A549 (cell line): ENCODE data around the gene LIMS1. TPM values are rescaled to one million over a fixed set of nuclear protein-coding genes. Genes with fewer than 3 reads are reported as not detected.

Experiments
- ATAC-seq, 2 experiments: fragments of 200-7000 bp in 1 of 2; fragments of >200 bp in 1 of 2; cut with Nextera tagmentation in 1 of 2; cut with Tn5 transposase in 1 of 2; 3 replicates each; pipeline versions ENCODE4 v1.8.0 to v1.9.1; 2018 to 2020; ENCODE audit warnings: mild to moderate bottlenecking in 1 of 2, moderate library complexity in 1 of 2
- CTCF ChIA-PET: fragments of 300-600 bp; sonication (Branson Sonifier 250); formaldehyde crosslinking; extraction: SDS; loops from one replicate; lab custom pipeline; 2021; ENCODE audit warnings: antibody characterized with exemption, inconsistent platforms; lab: Yijun Ruan, JAX
- POLR2A ChIA-PET: fragments of 350-600 bp; formaldehyde crosslinking; extraction: SDS; loops from one replicate; lab custom pipeline; 2021; ENCODE audit warnings: antibody characterized with exemption, inconsistent platforms; lab: Yijun Ruan, JAX
- DNase-seq, 2 experiments: peaks; one replicate each; pipeline versions ENCODE4 v3.0.0 to v3.0.0-alpha.2; 2011 to 2016; ENCODE audit warnings: low read depth in 1 of 2, low spot score in 1 of 2
- FAIRE-seq: peaks from 2 replicates; lab custom pipeline; 2011; peaks lifted over from hg19 to GRCh38; lab: Jason Lieb, UNC
- H3K27ac ChIP-seq, 2 experiments: fragments of >200 bp; sonication (Bioruptor Twin); formaldehyde crosslinking; 3 replicates each; pipeline ENCODE4 v1.5.1; 2016 to 2017
- H3K4me1 ChIP-seq: fragments of >200 bp; sonication (Bioruptor Twin); formaldehyde crosslinking; 3 replicates; pipeline ENCODE4 v1.6.1; 2016
- H3K4me2 ChIP-seq: fragments of >200 bp; sonication (Bioruptor Twin); formaldehyde crosslinking; 3 replicates; pipeline ENCODE4 v1.6.1; 2016
- H3K4me3 ChIP-seq: fragments of >200 bp; sonication (Bioruptor Twin); formaldehyde crosslinking; 3 replicates; pipeline ENCODE4 v1.5.1; 2016
- H3K9me3 ChIP-seq: fragments of >200 bp; sonication (Bioruptor Twin); formaldehyde crosslinking; 3 replicates; pipeline ENCODE4 v1.6.1; 2016
- CBX8 ChIP-seq: fragments of 200-600 bp; sonication (generic); IDR thresholded peaks from 2 replicates; pipeline ENCODE4 v1.6.1; 2016
- FOSB ChIP-seq: fragments of 250-450 bp; sonication (Bioruptor Pico); IDR thresholded peaks from 2 replicates; pipeline ENCODE4 v1.5.0; 2020; ENCODE audit warnings: mild to moderate bottlenecking, moderate library complexity
- GATA3 ChIP-seq: IDR thresholded peaks from 2 replicates; pipeline ENCODE4 v1.6.1; 2012; ENCODE audit warnings: borderline replicate concordance
- HOXA7 ChIP-seq: fragments of 250-450 bp; sonication (Bioruptor Pico); IDR thresholded peaks from 2 replicates; pipeline ENCODE4 v1.5.0; 2020; ENCODE audit warnings: mild to moderate bottlenecking, moderate library complexity
- JUN ChIP-seq, 2 experiments: fragments of >200 bp; sonication (Bioruptor Twin); formaldehyde crosslinking; IDR thresholded peaks; 2 replicates in 1 of 2; 3 replicates in 1 of 2; pipeline ENCODE4 v1.6.1; 2016 to 2017
- MAFK ChIP-seq: fragments of 450-650 bp; IDR thresholded peaks from 2 replicates; pipeline ENCODE4 v1.6.1; 2014; ENCODE audit not compliant: partially characterized antibody
- MYC ChIP-seq: IDR thresholded peaks from 2 replicates; pipeline ENCODE4 v1.6.1; 2012; ENCODE audit warnings: mild to moderate bottlenecking, inconsistent platforms, low read length, improper control_type of control experiment, borderline replicate concordance
- NPAS2 ChIP-seq: fragments of 250-450 bp; sonication (Bioruptor Pico); IDR thresholded peaks from 2 replicates; pipeline ENCODE4 v1.8.0; 2022; ENCODE audit warnings: mild to moderate bottlenecking, moderate library complexity, borderline replicate concordance
- PHF8 ChIP-seq: fragments of 200-600 bp; sonication (generic); IDR thresholded peaks from 2 replicates; pipeline ENCODE4 v1.6.1; 2016; ENCODE audit warnings: low read depth, mild to moderate bottlenecking, antibody characterized with exemption, moderate library complexity, borderline replicate concordance
- ZNF302 ChIP-seq: fragments of 250-450 bp; sonication (Bioruptor Pico); IDR thresholded peaks from 2 replicates; pipeline ENCODE4 v1.9.0; 2021; ENCODE audit warnings: inconsistent platforms, mild to moderate bottlenecking, moderate library complexity
- WGBS: methylation state at CpG from one replicate; pipeline ENCODE4 v1.1.6; 2017; ENCODE audit errors: missing lambda C conversion rate; 5-methylcytosine and 5-hydroxymethylcytosine counted together
- polyA plus RNA-seq, 4 experiments: library from polyadenylated mRNA; depleted of rRNA in 3 of 4; stranded (reverse); fragments of >200 nt; fragmentation: RNase III in 1 of 4; extraction: RNeasy Plus Mini Kit Qiagen cat#74134 plus additional on column Dnase treatment in 1 of 4; gene quantifications; 2 replicates in 3 of 4; 3 replicates in 1 of 4; pipeline ENCODE4 v1.2.3, GENCODE V29; 2011 to 2017
- TF ChIP-seq, protein P1 (sequence below): fragments of 250-450 bp; sonication (Bioruptor Pico); IDR thresholded peaks from 2 replicates; pipeline ENCODE4 v1.5.0; 2020; ENCODE audit warnings: low read depth, mild to moderate bottlenecking, moderate library complexity
- TF ChIP-seq, protein P2 (sequence below): IDR thresholded peaks from 2 replicates; pipeline ENCODE4 v1.6.1; 2012
- TF ChIP-seq, protein P3 (sequence below): IDR thresholded peaks from 2 replicates; pipeline ENCODE4 v1.6.1; 2012; ENCODE audit warnings: low read depth, borderline replicate concordance

LIMS1 gene
- polyA plus RNA-seq, 2 of the 4 experiments (the other 2 are of a cell fraction): 40.0 to 94.1 TPM

DNA sequence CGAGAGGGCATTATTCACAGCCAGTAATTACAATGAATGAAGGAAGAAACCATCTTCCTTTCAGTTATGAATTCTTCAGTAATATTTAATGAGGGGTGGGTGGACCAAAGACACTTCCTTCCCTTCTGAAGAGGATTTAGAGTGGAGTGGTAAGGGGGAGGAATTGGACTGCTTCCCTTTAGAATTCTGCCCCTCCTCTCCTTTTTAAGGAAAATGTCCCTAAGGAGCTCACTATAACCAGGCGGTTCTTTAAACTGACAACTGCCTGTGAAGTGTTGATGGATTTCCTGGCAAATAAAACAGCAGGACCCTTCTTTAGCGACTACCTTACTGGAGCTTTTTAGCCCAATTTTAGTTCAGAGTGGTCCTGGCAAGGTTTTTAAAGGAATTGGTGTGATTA is 86.4 kb downstream of the LIMS1 start:
- no peak for TF ChIP-seq CBX8
- TF ChIP-seq MYC: no peak
- no peak for TF ChIP-seq GATA3
- no peak for TF ChIP-seq ZNF302 (CRISPR knock-in tag)
- TF ChIP-seq, all 56 proteins: peak for 0
- DNase-seq (no peak), ATAC-seq (peak in 1 of 2 experiments; percentile 28; a peak in 4 of 6 replicates), FAIRE-seq (no peak)
- ChIA-PET CTCF (interaction anchor here (0.5 to 8.8 kb wide), 5 partner anchors 8 to 304 kb away, joined by 3 to 107 read pairs (median 3); no protein-coding TSS in a partner anchor), POLR2A (interaction anchor here (0.9 to 1.2 kb wide), 3 partner anchors 12 to 87 kb away, joined by 3 to 4 read pairs (median 3); no protein-coding TSS in a partner anchor)
- H3K4me3 ChIP-seq: no peak overlapping the region
- no peaks in the 10 kb centered on the region for H3K9me3 ChIP-seq
- peak overlapping the region; percentile 80 for H3K4me2 ChIP-seq
- 55% methylated on average over 3 of the region's 3 CpGs for WGBS
- peaks cover 60% of the 10 kb centered on the region for H3K4me1 ChIP-seq
- H3K27ac ChIP-seq: peak overlapping the region; percentile 65 to 83

DNA sequence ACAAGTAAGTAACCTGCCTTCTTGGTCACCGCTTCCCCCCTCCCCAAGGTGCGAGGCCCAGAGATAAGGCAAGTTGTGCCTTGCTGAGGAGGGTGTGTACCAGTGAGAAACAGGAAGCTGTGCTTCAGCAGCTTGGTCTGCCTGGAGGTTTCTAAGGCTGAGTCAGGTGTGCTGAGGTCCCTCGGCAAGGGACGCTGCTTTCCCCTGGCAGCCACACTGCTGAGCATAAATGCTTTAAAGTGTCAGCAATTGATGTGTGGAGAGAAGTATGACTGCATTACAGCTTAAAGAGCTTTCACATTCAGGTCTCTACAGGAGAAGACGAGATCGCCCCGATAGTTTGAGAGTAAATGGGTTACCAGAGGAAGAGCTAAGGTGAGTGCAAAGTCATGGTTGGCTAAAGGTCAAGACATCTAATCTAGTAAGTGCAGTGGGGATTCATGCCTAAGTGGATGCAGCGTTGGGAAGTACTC is 86.9 kb downstream of the LIMS1 start:
- H3K4me1 ChIP-seq: peaks cover 58% of the 10 kb centered on the region

DNA sequence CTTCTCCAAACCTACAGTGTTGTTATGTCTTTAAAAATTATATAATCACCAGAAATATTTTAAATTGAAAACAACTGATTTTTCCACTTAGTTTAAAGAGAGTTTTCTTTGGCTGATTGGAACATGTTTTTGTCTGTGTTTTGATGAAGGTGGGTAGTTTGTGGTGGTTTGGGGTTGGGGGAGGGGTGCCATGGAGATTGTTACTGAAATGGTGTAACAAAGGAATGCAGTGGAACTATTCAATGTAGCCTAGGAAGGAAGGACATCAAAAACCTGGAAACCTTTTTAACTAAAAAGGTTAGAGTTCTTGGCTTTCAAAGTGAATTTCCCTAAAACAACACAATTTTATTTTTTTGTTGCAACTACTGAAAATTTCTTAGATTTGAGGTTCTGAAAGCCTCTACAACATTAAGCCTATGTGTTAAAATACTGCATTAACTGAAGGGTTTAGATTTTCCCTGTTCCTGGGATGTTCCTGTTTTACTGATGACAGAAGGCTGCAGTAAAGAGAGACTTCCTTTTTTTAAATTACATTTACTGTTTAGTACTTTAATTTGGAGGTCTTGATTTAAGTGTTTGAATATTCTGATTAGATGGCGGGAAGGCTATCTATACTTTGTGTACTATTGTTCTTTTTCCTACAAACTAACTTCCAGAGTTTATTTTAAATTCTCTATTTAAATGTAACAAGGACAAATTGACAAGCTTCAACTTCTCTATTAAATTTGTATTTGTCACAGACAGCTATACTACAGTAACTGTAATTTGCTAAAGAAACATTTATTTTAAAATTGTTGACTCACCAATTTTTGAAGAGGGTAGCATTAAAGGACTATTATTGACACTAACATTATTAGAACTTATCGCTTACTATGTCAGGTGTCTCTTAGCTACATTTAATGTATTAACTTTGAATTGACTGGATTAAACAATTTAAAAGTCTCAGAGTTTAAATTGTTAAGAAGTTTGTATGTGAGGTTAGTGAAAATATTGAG is 87.7 kb downstream of the LIMS1 start:
- peaks cover 58% of the 10 kb centered on the region for H3K4me1 ChIP-seq
- ATAC-seq: no peak
- peak; percentile 66 for TF ChIP-seq MAFK
- TF ChIP-seq, protein P1, sequence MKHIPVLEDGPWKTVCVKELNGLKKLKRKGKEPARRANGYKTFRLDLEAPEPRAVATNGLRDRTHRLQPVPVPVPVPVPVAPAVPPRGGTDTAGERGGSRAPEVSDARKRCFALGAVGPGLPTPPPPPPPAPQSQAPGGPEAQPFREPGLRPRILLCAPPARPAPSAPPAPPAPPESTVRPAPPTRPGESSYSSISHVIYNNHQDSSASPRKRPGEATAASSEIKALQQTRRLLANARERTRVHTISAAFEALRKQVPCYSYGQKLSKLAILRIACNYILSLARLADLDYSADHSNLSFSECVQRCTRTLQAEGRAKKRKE: no peak
- peak overlapping the region; percentile 65 to 83; a peak in 5 of 6 replicates for H3K27ac ChIP-seq
- DNase-seq: no peak
- ChIA-PET CTCF (interaction anchor here (0.6 to 8.8 kb wide), 5 partner anchors 9 to 28 kb away, joined by 3 to 107 read pairs (median 3); no protein-coding TSS in a partner anchor), POLR2A (interaction anchor here (1.1 to 1.2 kb wide), 2 partner anchors 14 to 88 kb away, joined by 3 to 4 read pairs; no protein-coding TSS in a partner anchor)
- peak overlapping the region; percentile 80 for H3K4me2 ChIP-seq
- FAIRE-seq: no peak
- WGBS: 94% methylated on average over 2 of the region's 2 CpGs
- no peak overlapping the region for H3K4me3 ChIP-seq
- H3K9me3 ChIP-seq: no peaks in the 10 kb centered on the region

More for the DNA sequence above, 86.9 kb downstream of the LIMS1 start:
- peak; percentile 92 to 96 for ATAC-seq
- peak overlapping the region; percentile 80 for H3K4me2 ChIP-seq
- H3K4me3 ChIP-seq: peak overlapping the region; percentile 12; the same call in 1 of the 3 replicates
- no peak for FAIRE-seq
- 10% methylated on average over 8 of the region's 8 CpGs for WGBS
- TF ChIP-seq MAFK: peak; percentile 26
- TF ChIP-seq, protein P2, sequence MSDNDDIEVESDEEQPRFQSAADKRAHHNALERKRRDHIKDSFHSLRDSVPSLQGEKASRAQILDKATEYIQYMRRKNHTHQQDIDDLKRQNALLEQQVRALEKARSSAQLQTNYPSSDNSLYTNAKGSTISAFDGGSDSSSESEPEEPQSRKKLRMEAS: peak; percentile 16; the same call in 1 of the 2 replicates
- no peak for TF ChIP-seq FOSB (CRISPR knock-in tag)
- TF ChIP-seq, all 56 proteins: peak for 2
- DNase-seq: peak in 1 of 2 experiments; percentile 56
- Histone ChIP-seq H3K9me3 (no peaks in the 10 kb centered on the region), H3K27ac (peak overlapping the region; percentile 65 to 83)
- POLR2A ChIA-PET: interaction anchor here (0.9 to 1.2 kb wide), 3 partner anchors 11 to 87 kb away, joined by 3 to 4 read pairs (median 3); no protein-coding TSS in a partner anchor
- CTCF ChIA-PET: interaction anchor here (0.5 to 8.8 kb wide), 6 partner anchors 9 to 304 kb away, joined by 3 to 107 read pairs (median 3); no protein-coding TSS in a partner anchor

DNA sequence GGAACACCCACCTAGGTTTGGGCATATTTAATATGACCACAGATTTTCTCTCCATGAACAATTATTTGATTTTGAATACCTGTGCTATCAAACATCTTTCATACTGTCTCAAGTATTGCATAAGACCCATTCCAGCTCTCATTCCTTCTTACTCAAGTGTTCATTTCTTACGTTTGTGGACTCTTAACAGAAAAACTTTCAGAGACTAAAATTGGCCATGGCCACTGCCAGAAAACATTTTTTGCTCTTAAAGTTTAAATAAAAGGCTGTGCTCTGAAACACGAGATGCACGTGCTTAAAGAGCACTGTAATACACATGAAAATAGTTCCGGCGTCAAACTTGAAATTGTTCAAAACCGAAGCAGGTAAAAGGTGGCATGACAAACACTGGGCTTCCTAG is 89.3 kb downstream of the LIMS1 start:
- POLR2A ChIA-PET: no interaction called here
- Histone ChIP-seq H3K9me3 (no peaks in the 10 kb centered on the region), H3K4me2 (no peak overlapping the region)
- no peak for FAIRE-seq
- ATAC-seq: no peak
- 72% methylated on average over 6 of the region's 6 CpGs for WGBS
- CTCF ChIA-PET: interaction anchor here (8.8 kb wide), 1 partner anchor 11 kb away, joined by 107 read pairs; no protein-coding TSS in a partner anchor
- TF ChIP-seq JUN (IDR thresholded peaks at IDR 0.05): no peak
- TF ChIP-seq HOXA7 (CRISPR knock-in tag): no peak
- TF ChIP-seq, protein P3, sequence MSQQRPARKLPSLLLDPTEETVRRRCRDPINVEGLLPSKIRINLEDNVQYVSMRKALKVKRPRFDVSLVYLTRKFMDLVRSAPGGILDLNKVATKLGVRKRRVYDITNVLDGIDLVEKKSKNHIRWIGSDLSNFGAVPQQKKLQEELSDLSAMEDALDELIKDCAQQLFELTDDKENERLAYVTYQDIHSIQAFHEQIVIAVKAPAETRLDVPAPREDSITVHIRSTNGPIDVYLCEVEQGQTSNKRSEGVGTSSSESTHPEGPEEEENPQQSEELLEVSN: no peak
- no peak for TF ChIP-seq PHF8
- no peak for TF ChIP-seq NPAS2 (CRISPR knock-in tag)
- TF ChIP-seq, all 56 proteins: peak for 0
- DNase-seq: no peak
- Histone ChIP-seq H3K4me3 (no peak overlapping the region), H3K4me1 (peaks cover 43% of the 10 kb centered on the region), H3K27ac (no peak overlapping the region)
